Measurements from ENCODE around the gene NCKAP5.

- TF ChIP-seq ZNF775 (CRISPR knock-in tag; IDR thresholded peaks at IDR 0.05; ENCODE audit: borderline replicate concordance) (no peak), CTCF (CRISPR knock-in tag; IDR thresholded peaks at IDR 0.05) (no peak), RXRB (CRISPR knock-in tag; IDR thresholded peaks at IDR 0.05; ENCODE audit: borderline replicate concordance) (no peak), NBN (conservative IDR thresholded peaks at IDR 0.05) (no peak), ZNF432 (CRISPR knock-in tag; IDR thresholded peaks at IDR 0.05; ENCODE audit: borderline replicate concordance) (no peak), TFDP2 (CRISPR knock-in tag; IDR thresholded peaks at IDR 0.05) (no peak), TCF7 (IDR thresholded peaks at IDR 0.05; ENCODE audit: low read depth) (no peak), TOE1 (CRISPR knock-in tag; IDR thresholded peaks at IDR 0.05) (no peak), ZSCAN29 (CRISPR knock-in tag; conservative IDR thresholded peaks at IDR 0.05) (no peak), ZBTB4 (CRISPR knock-in tag; IDR thresholded peaks at IDR 0.05; ENCODE audit: borderline replicate concordance) (no peak), TRAFD1 (CRISPR knock-in tag; IDR thresholded peaks at IDR 0.05; ENCODE audit: borderline replicate concordance) (no peak), RNF2 (conservative IDR thresholded peaks at IDR 0.05; ENCODE audit: low read depth) (no peak), USF2 (IDR thresholded peaks at IDR 0.05; ENCODE audit: low read depth, low read length) (no peak), USF2 (CRISPR knock-in tag; IDR thresholded peaks at IDR 0.05; ENCODE audit: borderline replicate concordance) (no peak), ZNF766 (CRISPR knock-in tag; IDR thresholded peaks at IDR 0.05; ENCODE audit: borderline replicate concordance) (no peak)
Observed at GRCh38 chr2:132726155-132726554, 842.1 kb downstream of the NCKAP5 start.

Measured in HepG2 (cell line).